PC-3 (cell line): ENCODE measurements around the gene SPAG7. TPM values are rescaled to one million over a fixed set of nuclear protein-coding genes. Genes with fewer than 3 reads are reported as not detected.
A peak's percentile ranks its signal among the peaks of the same experiment; 100 is the strongest.

Experiments used
- ATAC-seq: fragments of 200-7000 bp; cut with Tn5 transposase; 2 replicates; pipeline ENCODE4 v1.9.1; 2020; ENCODE audit warnings: mild to moderate bottlenecking, moderate library complexity
- BruUV-seq: library from RNA; stranded (reverse); fragments of 400-500 nt; replicated peaks from 2 replicates; lab custom pipeline; 2021; lab: Mats Ljungman, UMichigan
- CTCF ChIA-PET: fragments of 300-600 bp; sonication (Branson Sonifier 250); formaldehyde crosslinking; loops from one replicate; lab custom pipeline; 2022; ENCODE audit warnings: antibody characterized with exemption; lab: Charles Lee
- POLR2A ChIA-PET: fragments of 300-600 bp; sonication (Branson Sonifier 250); formaldehyde crosslinking; loops from one replicate; lab custom pipeline; 2022; ENCODE audit warnings: antibody characterized with exemption; ENCODE audit not compliant: unreplicated experiment; lab: Charles Lee
- DNase-seq: peaks from one replicate; pipeline ENCODE4 v3.0.0-alpha.2; 2015
- H2AFZ ChIP-seq: fragments of 300-600 bp; sonication (generic); 2 replicates; pipeline ENCODE4 v1.6.0; 2016; ENCODE audit warnings: antibody characterized with exemption, low read length
- H3F3A ChIP-seq: fragments of 300-600 bp; sonication (generic); one replicate; pipeline ENCODE4 v1.6.0; 2017; ENCODE audit warnings: antibody characterized with exemption, low read length, control low read depth, mild to moderate bottlenecking; ENCODE audit not compliant: unreplicated experiment
- H3K27ac ChIP-seq: fragments of 300-600 bp; sonication (generic); 2 replicates; pipeline ENCODE4 v1.5.1; 2016; ENCODE audit warnings: mild to moderate bottlenecking, low read length
- H3K27me3 ChIP-seq: fragments of 300-600 bp; sonication (generic); 2 replicates; pipeline ENCODE4 v1.6.1; 2016; ENCODE audit warnings: low read length, mixed read lengths
- H3K36me3 ChIP-seq: fragments of 300-600 bp; sonication (generic); 2 replicates; pipeline ENCODE4 v1.6.1; 2016; ENCODE audit warnings: low read depth, mixed run types, low read length, mixed read lengths
- H3K4me1 ChIP-seq: fragments of 300-600 bp; sonication (generic); 2 replicates; pipeline ENCODE4 v1.5.1; 2016; ENCODE audit warnings: low read length; ENCODE audit not compliant: insufficient read depth
- H3K4me2 ChIP-seq: fragments of 300-600 bp; sonication (generic); 2 replicates; pipeline ENCODE4 v1.6.0; 2016; ENCODE audit warnings: low read length
- H3K4me3 ChIP-seq: fragments of 300-600 bp; sonication (generic); 2 replicates; pipeline ENCODE4 v1.5.1; 2016; ENCODE audit warnings: mild to moderate bottlenecking, low read length, mixed read lengths
- H3K79me2 ChIP-seq: fragments of 300-600 bp; sonication (generic); 2 replicates; pipeline ENCODE4 v1.6.1; 2017; ENCODE audit warnings: low read length, mixed read lengths
- H3K9ac ChIP-seq: fragments of 300-600 bp; sonication (generic); 2 replicates; pipeline ENCODE4 v1.6.0; 2016; ENCODE audit warnings: mild to moderate bottlenecking, low read length
- H3K9me2 ChIP-seq: fragments of 300-600 bp; sonication (generic); replicated peaks from 2 replicates; pipeline ENCODE4 v1.6.1; 2016; ENCODE audit warnings: mixed run types, low read length, mixed read lengths
- H3K9me3 ChIP-seq: fragments of 300-600 bp; sonication (generic); 2 replicates; pipeline ENCODE4 v1.6.1; 2016; ENCODE audit warnings: low read length, mixed read lengths
- H4K20me1 ChIP-seq: fragments of 300-600 bp; sonication (generic); 2 replicates; pipeline ENCODE4 v1.6.1; 2016; ENCODE audit warnings: low read length, mixed read lengths
- EZH2 ChIP-seq: fragments of 300-600 bp; sonication (generic); IDR thresholded peaks from one replicate; pipeline ENCODE4 v1.6.1; 2017; ENCODE audit warnings: antibody characterized with exemption, mild to moderate bottlenecking, low read length; ENCODE audit not compliant: unreplicated experiment
- EZH2phosphoT487 ChIP-seq: fragments of 300-600 bp; sonication (generic); IDR thresholded peaks from 2 replicates; pipeline ENCODE4 v1.6.1; 2018; ENCODE audit warnings: mild to moderate bottlenecking, antibody characterized with exemption, low read length, borderline replicate concordance
- intact Hi-C: fragments of 100-400 bp; cut with micrococcal nuclease; formaldehyde crosslinking; loops from 2 replicates; pipeline ENCODE4 v1.9.0; 2023
- total RNA-seq: library from RNA; depleted of rRNA; stranded (reverse); fragments of >200 nt; gene quantifications from 2 replicates; pipeline ENCODE4 v1.2.3, GENCODE V29; 2014
- TF ChIP-seq, protein P1 (sequence below): fragments of 300-600 bp; sonication (generic); conservative IDR thresholded peaks from 2 replicates; pipeline ENCODE4 v1.5.1; 2017; ENCODE audit warnings: antibody characterized with exemption, low read depth, mild to moderate bottlenecking, low read length

Gene SPAG7
- total RNA-seq, 1 experiment from 2014 or later, result 44.1 TPM

DNA sequence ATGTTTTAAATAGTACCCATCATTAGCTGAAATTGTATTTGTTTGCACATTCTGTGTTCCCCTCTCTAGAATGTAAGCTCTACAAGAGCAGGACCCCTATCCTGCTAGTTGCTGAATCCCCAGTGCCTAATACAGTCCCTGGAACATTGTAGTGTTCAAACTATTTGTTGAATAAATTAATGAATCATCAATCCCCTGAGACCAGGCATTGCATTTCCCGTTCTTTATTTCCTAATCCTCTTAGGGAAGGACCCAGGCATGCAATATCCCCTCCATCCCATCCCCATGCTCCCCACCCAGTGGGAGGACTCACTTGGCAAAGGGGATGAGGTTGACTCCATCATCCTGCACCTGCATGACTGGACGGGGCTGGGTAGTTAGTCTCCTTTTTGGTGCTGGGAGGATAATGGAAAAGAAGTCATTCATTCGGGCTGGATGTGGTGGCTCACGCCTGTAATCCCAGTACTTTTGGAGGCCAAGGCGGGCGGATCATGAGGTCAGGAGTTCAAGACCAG is 26.5 kb upstream of the SPAG7 start:
- Histone ChIP-seq H3K9ac (no peak overlapping the region), H3K4me1 (0 out of 2 replicates have a peak, but pooled peaks cover 1% of the 10 kb centered on the region), H3K9me3 (no peaks in the 10 kb centered on the region), H3K79me2 (peaks cover 13% of the 10 kb centered on the region), H3K4me2 (no peak overlapping the region), H3K9me2 (no peaks in the 10 kb centered on the region), H3F3A (no peaks in the 10 kb centered on the region), H4K20me1 (no peaks in the 10 kb centered on the region), H2AFZ (no peak overlapping the region), H3K4me3 (no peak overlapping the region), H3K27me3 (no peaks in the 10 kb centered on the region), H3K36me3 (no peaks in the 10 kb centered on the region), H3K27ac (no peak overlapping the region)
- ATAC-seq, result no peak
- POLR2A ChIA-PET, result no interaction called here
- CTCF ChIA-PET, result no interaction called here
- no peak for DNase-seq
- intact Hi-C loops, result no loop called here
- TF ChIP-seq EZH2 (no peak), EZH2phosphoT487 (no peak)
- TF ChIP-seq, protein P1, sequence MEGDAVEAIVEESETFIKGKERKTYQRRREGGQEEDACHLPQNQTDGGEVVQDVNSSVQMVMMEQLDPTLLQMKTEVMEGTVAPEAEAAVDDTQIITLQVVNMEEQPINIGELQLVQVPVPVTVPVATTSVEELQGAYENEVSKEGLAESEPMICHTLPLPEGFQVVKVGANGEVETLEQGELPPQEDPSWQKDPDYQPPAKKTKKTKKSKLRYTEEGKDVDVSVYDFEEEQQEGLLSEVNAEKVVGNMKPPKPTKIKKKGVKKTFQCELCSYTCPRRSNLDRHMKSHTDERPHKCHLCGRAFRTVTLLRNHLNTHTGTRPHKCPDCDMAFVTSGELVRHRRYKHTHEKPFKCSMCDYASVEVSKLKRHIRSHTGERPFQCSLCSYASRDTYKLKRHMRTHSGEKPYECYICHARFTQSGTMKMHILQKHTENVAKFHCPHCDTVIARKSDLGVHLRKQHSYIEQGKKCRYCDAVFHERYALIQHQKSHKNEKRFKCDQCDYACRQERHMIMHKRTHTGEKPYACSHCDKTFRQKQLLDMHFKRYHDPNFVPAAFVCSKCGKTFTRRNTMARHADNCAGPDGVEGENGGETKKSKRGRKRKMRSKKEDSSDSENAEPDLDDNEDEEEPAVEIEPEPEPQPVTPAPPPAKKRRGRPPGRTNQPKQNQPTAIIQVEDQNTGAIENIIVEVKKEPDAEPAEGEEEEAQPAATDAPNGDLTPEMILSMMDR, result no peak
- no TSS peak for BruUV-seq

DNA sequence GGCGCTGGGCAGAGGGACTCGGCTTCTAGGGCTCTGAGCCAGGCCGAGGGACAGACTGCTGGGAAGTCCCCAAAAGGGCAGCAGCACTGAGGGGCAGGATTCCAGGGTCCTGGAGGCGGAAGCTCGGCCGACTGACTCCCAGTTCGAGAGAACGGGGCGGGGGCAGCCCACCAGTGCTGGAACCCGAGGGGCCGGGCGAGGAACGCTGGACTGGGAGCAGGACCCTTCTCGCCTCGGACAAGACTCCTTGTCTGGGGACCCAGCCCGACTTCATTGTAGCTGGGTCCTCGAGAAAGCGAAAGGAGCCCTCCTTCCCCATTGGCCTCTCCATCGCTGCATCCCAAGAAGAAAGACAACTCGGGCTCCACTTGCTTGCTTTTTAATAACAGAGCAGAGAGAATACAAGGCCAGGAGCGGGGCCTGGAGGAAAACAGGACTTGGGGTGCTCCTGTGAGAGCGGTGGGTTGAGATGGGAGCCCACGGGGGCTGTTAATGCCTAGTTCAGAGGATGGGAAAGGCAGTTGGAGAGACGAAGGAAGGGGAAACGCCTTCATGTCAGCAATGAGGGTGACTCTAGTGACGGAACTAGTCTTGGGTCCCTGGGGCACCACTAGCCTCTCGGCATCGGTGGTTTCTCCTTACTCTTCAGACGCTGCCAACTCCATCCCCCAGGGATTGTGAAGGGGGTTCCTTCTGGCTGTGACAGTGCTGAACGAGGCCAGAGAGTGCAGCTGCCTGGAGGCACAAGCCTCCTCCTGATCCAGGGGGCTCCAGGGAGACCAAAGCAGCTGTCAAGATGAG is 20.4 kb upstream of the SPAG7 start:
- Histone ChIP-seq H3K27ac (no peak overlapping the region), H3K9ac (peak overlapping the region; percentile 82), H3K27me3 (no peaks in the 10 kb centered on the region), H3K4me1 (peaks cover 15% of the 10 kb centered on the region; the same call in 1 of the 2 replicates), H3K9me2 (no peaks in the 10 kb centered on the region), H3K79me2 (peaks cover 7% of the 10 kb centered on the region; the same call in 1 of the 2 replicates), H2AFZ (peak overlapping the region; percentile 94), H3K9me3 (no peaks in the 10 kb centered on the region), H3K4me3 (peak overlapping the region; percentile 88), H3K36me3 (no peaks in the 10 kb centered on the region; the same call in 1 of the 2 replicates), H3K4me2 (peak overlapping the region; percentile 88), H4K20me1 (no peaks in the 10 kb centered on the region), H3F3A (no peaks in the 10 kb centered on the region)
- TSS peak; percentile 67 for BruUV-seq
- POLR2A ChIA-PET, result no interaction called here
- ATAC-seq, result no peak
- no peak for DNase-seq
- intact Hi-C loops, result no loop called here
- no peak for TF ChIP-seq EZH2
- TF ChIP-seq, protein P1, result no peak
- no peak for TF ChIP-seq EZH2phosphoT487
- CTCF ChIA-PET, result no interaction called here
